ENCODE measurements around the gene TBL3. TPM values are rescaled to one million over a fixed set of nuclear protein-coding genes. Genes with fewer than 3 reads are reported as not detected.

Gene TBL3
- total and polyA plus RNA-seq, 5 donors, result 19.0 to 39.6 (median 20.3) TPM

- WGBS, result 96% methylated on average over 6 of the region's 6 CpGs
- intact Hi-C loops (cut with DNase I), result no loop called here
- peaks cover 17% of the 10 kb centered on the region for H3K4me1 ChIP-seq (ENCODE audit: control insufficient read depth, insufficient read depth, low read length)
- H3K4me3 ChIP-seq (ENCODE audit: low read length), result peak within 1 kb of the TSS; percentile 81
- H3K27me3 ChIP-seq (ENCODE audit: control insufficient read depth, insufficient read depth), result no peaks in the 10 kb centered on the region
- ATAC-seq (no peak), DNase-seq (no peak)
- no peaks in the 10 kb centered on the region for H3K9me3 ChIP-seq (ENCODE audit: control insufficient read depth, low read length)
- no peak within 1 kb of the TSS for H3K27ac ChIP-seq (ENCODE audit: low read length)
These were observed 5.4 kb upstream of the TBL3 start, which contains the start of gene RNF151 for GRCh38 chr16:1966460-1966859. TSS of gene RNF151 (plus strand) at chr16:1966856. CDS start at chr16:1966882, 26 bp downstream.

- 88% methylated on average over 41 of the region's 41 CpGs for WGBS
- no peak for DNase-seq
These were observed 3.5 kb upstream of the TBL3 start for GRCh38 chr16:1968146-1968953.

GRCh38 chr16:1972490-1972877 is 631 bp downstream of the TBL3 start:
- Histone ChIP-seq H3K4me1 (ENCODE audit: control insufficient read depth, insufficient read depth, low read length) (peaks cover 9% of the 10 kb centered on the region), H3K9me3 (ENCODE audit: control insufficient read depth, low read length) (no peaks in the 10 kb centered on the region), H3K27me3 (ENCODE audit: control insufficient read depth, insufficient read depth) (no peaks in the 10 kb centered on the region), H3K27ac (ENCODE audit: low read length) (no peak overlapping the region), H3K4me3 (ENCODE audit: low read length) (peak overlapping the region; percentile 78)
- no peak for ATAC-seq
- 3% methylated on average over 22 of the region's 22 CpGs for WGBS
- peak in 2 of 3 donors; percentile 19 to 59 for DNase-seq
- intact Hi-C loops (cut with DNase I), result no loop called here

More at GRCh38 chr16:1968146-1968953, 3.5 kb upstream of the TBL3 start:
- H3K4me1 ChIP-seq (ENCODE audit: control insufficient read depth, insufficient read depth, low read length), result peaks cover 21% of the 10 kb centered on the region
- no peaks in the 10 kb centered on the region for H3K27me3 ChIP-seq (ENCODE audit: control insufficient read depth, insufficient read depth)
- no peak for ATAC-seq
- no peaks in the 10 kb centered on the region for H3K9me3 ChIP-seq (ENCODE audit: control insufficient read depth, low read length)
- intact Hi-C loops (cut with DNase I), result no loop called here
- H3K27ac ChIP-seq (ENCODE audit: low read length), result no peak overlapping the region
- H3K4me3 ChIP-seq (ENCODE audit: low read length), result no peak overlapping the region

- ATAC-seq (no peak), DNase-seq (peak in 1 of 3 donors; percentile 12)
- Histone ChIP-seq H3K4me3 (ENCODE audit: low read length) (no peak overlapping the region), H3K4me1 (ENCODE audit: control insufficient read depth, insufficient read depth, low read length) (peaks cover 9% of the 10 kb centered on the region), H3K27me3 (ENCODE audit: control insufficient read depth, insufficient read depth) (no peaks in the 10 kb centered on the region), H3K9me3 (ENCODE audit: control insufficient read depth, low read length) (no peaks in the 10 kb centered on the region), H3K27ac (ENCODE audit: low read length) (no peak overlapping the region)
- intact Hi-C loops (cut with DNase I), result no loop called here
- 90% methylated on average over 16 of the region's 16 CpGs for WGBS
These were observed 1.8 kb downstream of the TBL3 start for GRCh38 chr16:1973461-1974156.

- intact Hi-C loops (cut with DNase I), result no loop called here
- ATAC-seq (no peak), DNase-seq (peak in 2 of 3 donors; percentile 8 to 62)
- H3K27ac ChIP-seq (ENCODE audit: low read length), result no peak overlapping the region
- no peaks in the 10 kb centered on the region for H3K27me3 ChIP-seq (ENCODE audit: control insufficient read depth, insufficient read depth)
- no peaks in the 10 kb centered on the region for H3K9me3 ChIP-seq (ENCODE audit: control insufficient read depth, low read length)
- no peak overlapping the region for H3K4me3 ChIP-seq (ENCODE audit: low read length)
- 93% methylated on average over 42 of the region's 42 CpGs for WGBS
- peaks cover 9% of the 10 kb centered on the region for H3K4me1 ChIP-seq (ENCODE audit: control insufficient read depth, insufficient read depth, low read length)
These were observed 2.6 kb downstream of the TBL3 start for GRCh38 chr16:1974157-1975070.

GRCh38 chr16:1975432-1976215 is 3.8 kb downstream of the TBL3 start:
- H3K27ac ChIP-seq (ENCODE audit: low read length), result no peak overlapping the region
- 93% methylated on average over 33 of the region's 33 CpGs for WGBS
- no peak for DNase-seq
- H3K4me3 ChIP-seq (ENCODE audit: low read length), result no peak overlapping the region
- intact Hi-C loops (cut with DNase I), result no loop called here
- no peaks in the 10 kb centered on the region for H3K9me3 ChIP-seq (ENCODE audit: control insufficient read depth, low read length)
- H3K27me3 ChIP-seq (ENCODE audit: control insufficient read depth, insufficient read depth), result no peaks in the 10 kb centered on the region
- ATAC-seq, result no peak
- peaks cover 9% of the 10 kb centered on the region for H3K4me1 ChIP-seq (ENCODE audit: control insufficient read depth, insufficient read depth, low read length)

- ATAC-seq, result no peak
These were observed 4.3 kb downstream of the TBL3 start for GRCh38 chr16:1976216-1976520.

GRCh38 chr16:1976951-1977874 is 5.4 kb downstream of the TBL3 start:
- Histone ChIP-seq H3K27ac (ENCODE audit: low read length) (no peak overlapping the region), H3K4me3 (ENCODE audit: low read length) (no peak overlapping the region), H3K27me3 (ENCODE audit: control insufficient read depth, insufficient read depth) (no peaks in the 10 kb centered on the region), H3K4me1 (ENCODE audit: control insufficient read depth, insufficient read depth, low read length) (peaks cover 5% of the 10 kb centered on the region), H3K9me3 (ENCODE audit: control insufficient read depth, low read length) (no peaks in the 10 kb centered on the region)
- DNase-seq, result peak in 1 of 3 donors; percentile 60
- no peak for ATAC-seq
- WGBS, result 92% methylated on average over 33 of the region's 33 CpGs
- intact Hi-C loops (cut with DNase I), result no loop called here

More at GRCh38 chr16:1976216-1976520, 4.3 kb downstream of the TBL3 start:
- peaks cover 5% of the 10 kb centered on the region for H3K4me1 ChIP-seq (ENCODE audit: control insufficient read depth, insufficient read depth, low read length)
- H3K9me3 ChIP-seq (ENCODE audit: control insufficient read depth, low read length), result no peaks in the 10 kb centered on the region
- H3K27me3 ChIP-seq (ENCODE audit: control insufficient read depth, insufficient read depth), result no peaks in the 10 kb centered on the region
- no peak for DNase-seq
- H3K4me3 ChIP-seq (ENCODE audit: low read length), result no peak overlapping the region
- intact Hi-C loops (cut with DNase I), result no loop called here
- WGBS, result 96% methylated on average over 8 of the region's 8 CpGs
- H3K27ac ChIP-seq (ENCODE audit: low read length), result no peak overlapping the region

GRCh38 chr16:1977875-1978268 is 6.0 kb downstream of the TBL3 start:
- DNase-seq (no peak), ATAC-seq (no peak)
- no peaks in the 10 kb centered on the region for H3K9me3 ChIP-seq (ENCODE audit: control insufficient read depth, low read length)
- intact Hi-C loops (cut with DNase I), result no loop called here
- H3K27ac ChIP-seq (ENCODE audit: low read length), result no peak overlapping the region
- no peak overlapping the region for H3K4me3 ChIP-seq (ENCODE audit: low read length)
- no peaks in the 10 kb centered on the region for H3K27me3 ChIP-seq (ENCODE audit: control insufficient read depth, insufficient read depth)
- H3K4me1 ChIP-seq (ENCODE audit: control insufficient read depth, insufficient read depth, low read length), result peaks cover under 1% of the 10 kb centered on the region
- WGBS, result 93% methylated on average over 18 of the region's 18 CpGs

Measured in right cardiac atrium (tissue), 5 donors.